Right atrium auricular region (tissue), 2 donors: ENCODE measurements around the gene CKAP2L. TPM values are rescaled to one million over a fixed set of nuclear protein-coding genes. Genes with fewer than 3 reads are reported as not detected.

ENCODE experiments used
- DNase-seq: peaks from one replicate; pipeline ENCODE4 v3.0.0-alpha.2; 2019; ENCODE audit warnings: low spot score
- H3K27ac ChIP-seq, 2 donors: fragments of 200-600 bp; sonication (generic); 1 replicate in 1 of 2; 2 replicates in 1 of 2; pipeline ENCODE4 v1.5.1; 2016 to 2019
- H3K27me3 ChIP-seq, 2 donors: fragments of 200-600 bp; sonication (generic); one replicate each; pipeline versions ENCODE4 v1.5.1 to v1.6.0; 2017 to 2019
- H3K36me3 ChIP-seq: fragments of 200-600 bp; sonication (generic); one replicate; pipeline ENCODE4 v1.5.1; 2016
- H3K4me1 ChIP-seq, 2 donors: fragments of 200-600 bp; sonication (generic); one replicate each; pipeline versions ENCODE4 v1.5.1 to v1.6.0; 2017 to 2019
- H3K4me3 ChIP-seq, 2 donors: fragments of 200-600 bp; sonication (generic); 1 replicate in 1 of 2; 2 replicates in 1 of 2; pipeline ENCODE4 v1.5.1; 2017 to 2019; ENCODE audit warnings: mild to moderate bottlenecking in 1 of 2, moderate library complexity in 1 of 2
- H3K9me3 ChIP-seq, 2 donors: fragments of 200-600 bp; sonication (generic); one replicate each; pipeline ENCODE4 v1.5.1; 2019
- total RNA-seq, 2 donors: library from RNA; depleted of rRNA; stranded (reverse); fragments of >200 nt; gene quantifications; one replicate each; pipeline ENCODE4 v1.1.0, GENCODE V29; 2016
- TF ChIP-seq, protein P1 (sequence below), 2 donors: fragments of 200-600 bp; sonication (generic); IDR thresholded peaks; one replicate each; pipeline ENCODE4 v1.5.1; 2019; ENCODE audit warnings: antibody characterized with exemption in 2 of 2

Gene CKAP2L
- total RNA-seq, 2 donors from 2014 or later: 0.82 TPM; not detected in 1

DNA sequence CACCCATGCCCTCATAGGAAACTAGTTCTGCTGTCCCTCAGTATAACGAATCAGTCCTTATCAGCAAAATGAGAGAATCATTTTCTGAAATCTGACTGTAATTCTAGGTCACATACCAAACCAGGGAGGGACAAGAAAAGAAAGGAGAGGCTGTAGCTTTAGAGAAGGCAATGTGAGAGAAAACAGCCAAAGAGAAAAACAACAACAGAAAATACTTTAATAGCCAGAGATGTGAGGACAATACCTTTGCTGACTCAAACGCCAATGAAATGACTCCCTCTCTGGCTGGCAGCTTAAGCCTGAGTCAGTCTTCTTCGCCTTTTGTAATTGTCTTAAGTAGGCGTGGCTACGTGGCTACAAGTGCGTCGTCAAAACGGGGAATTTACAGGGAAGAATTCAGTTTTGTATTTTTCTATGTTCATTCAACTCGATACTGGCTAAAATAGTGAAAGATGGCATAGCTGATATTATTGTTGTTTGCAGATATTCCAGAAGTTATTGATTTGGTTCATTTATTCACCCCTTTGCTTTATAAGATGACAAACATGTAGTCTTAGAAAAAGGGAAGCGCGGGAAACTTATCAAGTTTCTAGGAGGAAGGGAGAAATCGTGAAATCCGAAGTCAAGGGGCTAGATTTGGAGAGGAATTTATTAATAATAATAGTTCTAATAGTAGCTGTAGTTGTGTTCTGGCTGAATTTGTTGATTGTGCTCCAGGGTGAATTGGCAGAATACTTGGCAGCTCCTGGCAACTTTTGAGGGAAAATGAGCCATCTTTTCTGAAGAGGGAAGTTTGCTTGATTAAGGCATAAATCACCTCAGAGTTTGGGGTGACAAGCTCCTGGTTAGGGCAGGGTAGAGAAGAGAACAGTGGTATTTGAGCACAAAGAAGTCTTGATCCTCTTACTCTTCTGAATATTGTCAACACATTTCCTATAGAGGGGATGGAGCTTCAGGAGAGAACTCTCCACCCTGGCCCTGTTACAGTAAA is 20.1 kb upstream of the CKAP2L start, which contains the start of gene IL1A:
Gene IL1A, minus strand, starts transcription at position 295 of the 991 bp plus-strand sequence. CDS start 723 bp downstream, outside the sequence.
- TF ChIP-seq, protein P1, sequence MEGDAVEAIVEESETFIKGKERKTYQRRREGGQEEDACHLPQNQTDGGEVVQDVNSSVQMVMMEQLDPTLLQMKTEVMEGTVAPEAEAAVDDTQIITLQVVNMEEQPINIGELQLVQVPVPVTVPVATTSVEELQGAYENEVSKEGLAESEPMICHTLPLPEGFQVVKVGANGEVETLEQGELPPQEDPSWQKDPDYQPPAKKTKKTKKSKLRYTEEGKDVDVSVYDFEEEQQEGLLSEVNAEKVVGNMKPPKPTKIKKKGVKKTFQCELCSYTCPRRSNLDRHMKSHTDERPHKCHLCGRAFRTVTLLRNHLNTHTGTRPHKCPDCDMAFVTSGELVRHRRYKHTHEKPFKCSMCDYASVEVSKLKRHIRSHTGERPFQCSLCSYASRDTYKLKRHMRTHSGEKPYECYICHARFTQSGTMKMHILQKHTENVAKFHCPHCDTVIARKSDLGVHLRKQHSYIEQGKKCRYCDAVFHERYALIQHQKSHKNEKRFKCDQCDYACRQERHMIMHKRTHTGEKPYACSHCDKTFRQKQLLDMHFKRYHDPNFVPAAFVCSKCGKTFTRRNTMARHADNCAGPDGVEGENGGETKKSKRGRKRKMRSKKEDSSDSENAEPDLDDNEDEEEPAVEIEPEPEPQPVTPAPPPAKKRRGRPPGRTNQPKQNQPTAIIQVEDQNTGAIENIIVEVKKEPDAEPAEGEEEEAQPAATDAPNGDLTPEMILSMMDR (IDR thresholded peaks at IDR 0.05): no peak
- no peaks in the 10 kb centered on the region for H3K36me3 ChIP-seq
- H3K27me3 ChIP-seq: no peaks in the 10 kb centered on the region
- H3K27ac ChIP-seq: no peak within 1 kb of the TSS
- no peaks in the 10 kb centered on the region for H3K9me3 ChIP-seq
- H3K4me1 ChIP-seq: no peaks in the 10 kb centered on the region
- no peak for DNase-seq
- H3K4me3 ChIP-seq: no peak within 1 kb of the TSS

DNA sequence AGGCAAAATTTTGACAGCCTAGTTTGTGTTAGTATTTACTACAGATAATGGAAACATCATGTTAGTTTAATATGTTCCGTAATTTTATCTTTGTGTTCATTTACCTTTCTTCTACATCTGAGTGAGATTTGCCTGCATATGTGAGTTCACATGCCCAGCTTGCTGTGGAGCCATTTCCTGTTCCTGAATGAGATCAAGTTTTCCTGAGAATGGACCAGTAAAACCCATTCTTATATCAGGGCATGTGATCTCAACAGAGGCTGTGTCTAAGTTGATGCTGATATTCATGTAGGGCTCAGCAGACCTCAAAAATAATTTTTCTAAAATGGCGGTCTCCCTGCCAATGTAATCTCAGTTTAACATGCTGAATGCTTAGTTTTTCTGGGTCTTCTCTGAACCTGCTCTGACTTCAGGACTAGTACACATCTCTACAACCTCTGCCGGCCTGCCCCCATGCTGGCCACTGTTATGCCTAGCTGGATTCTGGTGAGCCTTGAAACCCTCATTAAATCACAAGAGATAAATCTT is 18.8 kb upstream of the CKAP2L start:
- H3K36me3 ChIP-seq: no peaks in the 10 kb centered on the region
- H3K27ac ChIP-seq: no peak overlapping the region
- TF ChIP-seq, protein P1 (IDR thresholded peaks at IDR 0.05): no peak
- no peak for DNase-seq
- no peak overlapping the region for H3K4me3 ChIP-seq
- no peaks in the 10 kb centered on the region for H3K4me1 ChIP-seq
- H3K9me3 ChIP-seq: no peaks in the 10 kb centered on the region
- H3K27me3 ChIP-seq: no peaks in the 10 kb centered on the region

DNA sequence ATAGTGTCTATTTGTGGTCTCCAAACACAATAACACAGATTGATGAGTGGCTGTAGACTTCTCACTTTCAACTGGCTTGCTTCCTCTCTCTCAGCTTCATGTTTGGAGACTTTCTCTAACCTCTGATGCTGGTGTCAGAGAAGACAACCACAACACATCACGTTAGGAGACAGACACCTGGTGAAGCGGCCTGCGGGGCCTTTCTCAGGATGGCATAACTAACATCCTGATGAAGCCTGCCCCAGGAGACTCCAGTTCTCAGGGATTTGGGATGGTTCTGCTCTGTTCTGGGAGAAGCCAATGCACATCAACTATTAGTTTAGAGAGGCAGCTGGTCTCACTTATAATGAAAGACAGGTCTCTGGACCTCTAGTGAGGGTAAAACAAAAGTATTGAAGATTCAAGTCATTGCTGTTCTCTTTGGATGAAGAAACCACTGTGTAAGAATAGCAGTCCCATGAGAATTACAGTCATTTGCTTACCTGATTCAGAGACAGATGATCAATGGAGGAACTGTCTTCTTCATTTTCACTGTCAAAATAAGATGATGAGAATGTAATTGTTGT is 17.9 kb upstream of the CKAP2L start:
- Histone ChIP-seq H3K27ac (no peak overlapping the region), H3K9me3 (no peaks in the 10 kb centered on the region), H3K36me3 (no peaks in the 10 kb centered on the region), H3K27me3 (no peaks in the 10 kb centered on the region), H3K4me3 (no peak overlapping the region), H3K4me1 (no peaks in the 10 kb centered on the region)
- TF ChIP-seq, protein P1 (IDR thresholded peaks at IDR 0.05): no peak
- no peak for DNase-seq

DNA sequence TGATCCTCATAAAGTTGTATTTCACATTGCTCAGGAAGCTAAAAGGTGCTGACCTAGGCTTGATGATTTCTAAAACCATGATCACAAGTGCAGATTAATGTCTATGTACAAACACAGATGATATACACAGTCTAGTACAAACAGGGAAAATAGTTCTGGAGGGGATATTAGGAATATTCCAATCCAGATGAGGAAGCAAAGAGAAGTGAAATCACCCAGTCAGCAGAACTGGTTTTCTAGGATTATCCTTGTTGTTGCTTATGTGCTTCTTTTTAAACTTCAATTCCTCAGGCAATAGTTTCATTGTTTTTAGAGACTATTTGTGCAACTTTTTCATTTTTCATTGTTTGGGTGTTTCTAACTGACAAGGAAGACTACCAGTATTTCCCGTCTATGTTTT is 15.2 kb upstream of the CKAP2L start:
- no peak overlapping the region for H3K27ac ChIP-seq
- TF ChIP-seq, protein P1 (IDR thresholded peaks at IDR 0.05): no peak
- H3K27me3 ChIP-seq: no peaks in the 10 kb centered on the region

DNA sequence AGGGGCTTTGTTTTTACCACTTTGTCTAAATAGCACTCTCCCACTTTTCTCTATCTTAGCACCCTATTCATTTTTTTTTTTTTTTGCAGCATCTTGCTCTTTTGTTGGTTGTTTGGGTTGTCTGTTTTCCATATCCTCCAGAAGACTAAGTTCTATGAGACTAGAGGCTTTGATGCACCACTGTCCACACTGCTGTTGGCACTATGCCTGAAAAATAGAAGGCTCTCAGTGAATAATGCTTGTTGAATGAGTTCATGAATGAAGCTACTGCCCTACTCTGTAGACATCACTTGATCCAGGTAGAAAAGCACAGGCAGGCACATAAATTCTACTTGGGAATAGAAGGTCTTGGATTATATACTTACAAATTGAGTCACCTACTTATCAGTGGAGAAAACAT is 12.6 kb upstream of the CKAP2L start:
- no peaks in the 10 kb centered on the region for H3K4me1 ChIP-seq
- DNase-seq: no peak

More for the DNA sequence above, 15.2 kb upstream of the CKAP2L start:
- H3K9me3 ChIP-seq: no peaks in the 10 kb centered on the region
- no peaks in the 10 kb centered on the region for H3K36me3 ChIP-seq
- H3K4me1 ChIP-seq: no peaks in the 10 kb centered on the region
- no peak overlapping the region for H3K4me3 ChIP-seq
- DNase-seq: no peak

More for the DNA sequence above, 12.6 kb upstream of the CKAP2L start:
- Histone ChIP-seq H3K27me3 (no peaks in the 10 kb centered on the region), H3K27ac (no peak overlapping the region), H3K36me3 (no peaks in the 10 kb centered on the region), H3K4me3 (no peak overlapping the region), H3K9me3 (no peaks in the 10 kb centered on the region)
- TF ChIP-seq, protein P1 (IDR thresholded peaks at IDR 0.05): no peak
